Measurements from ENCODE around the gene CFAP90. TPM values are rescaled to one million over a fixed set of nuclear protein-coding genes. Genes with fewer than 3 reads are reported as not detected.

Gene CFAP90
- polyA plus RNA-seq = 1 to 10 TPM in 1 of 3 donors, under 1 TPM in 1, not detected in 1; 0.19 to 1.6 TPM

- WGBS, 3 donors = 2 to 4% (median 3%) methylated on average over 33 to 76 of the region's 76 CpGs
Observed at GRCh38 chr5:7850395-7851239, at the start of gene CFAP90. CFAP90 (minus strand) TSS chr5:7851133; CDS start chr5:7851021, 112 bp downstream.

GRCh38 chr5:7897014-7897600 lies 46.2 kb upstream of the CFAP90 start:
- H3K27ac ChIP-seq (ENCODE audit: low read depth, low read length) = no peak overlapping the region
- 70 to 76% (median 73%) methylated on average over 5 of the region's 5 CpGs for WGBS, 3 donors

More at GRCh38 chr5:7850395-7851239, at the start of gene CFAP90:
- no peak within 1 kb of the TSS for H3K27ac ChIP-seq (ENCODE audit: low read depth, low read length)

GRCh38 chr5:7894860-7895259 lies 43.9 kb upstream of the CFAP90 start:
- 71 to 84% (median 80%) methylated on average over 2 of the region's 2 CpGs for WGBS, 3 donors
- no peak overlapping the region for H3K27ac ChIP-seq (ENCODE audit: low read depth, low read length)

- H3K27ac ChIP-seq (ENCODE audit: low read depth, low read length) = no peak overlapping the region
- WGBS, 3 donors = 68 to 85% (median 83%) methylated on average over 5 of the region's 5 CpGs
Observed at GRCh38 chr5:7894439-7894838, 43.5 kb upstream of the CFAP90 start.

GRCh38 chr5:7888901-7889300 lies 38.0 kb upstream of the CFAP90 start:
- WGBS, 3 donors = 94 to 97% (median 95%) methylated on average over 9 of the region's 9 CpGs
- H3K27ac ChIP-seq (ENCODE audit: low read depth, low read length) = no peak overlapping the region

GRCh38 chr5:7886849-7887475 lies 36.0 kb upstream of the CFAP90 start:
- 60 to 67% (median 61%) methylated on average over 7 of the region's 7 CpGs for WGBS, 3 donors
- no peak overlapping the region for H3K27ac ChIP-seq (ENCODE audit: low read depth, low read length)

GRCh38 chr5:7884491-7885267 lies 33.7 kb upstream of the CFAP90 start:
- H3K27ac ChIP-seq (ENCODE audit: low read depth, low read length) = no peak overlapping the region
- 76 to 79% (median 76%) methylated on average over 5 of the region's 5 CpGs for WGBS, 3 donors

- WGBS, 3 donors = 59 to 96% (median 64%) methylated on average over 4 of the region's 4 CpGs
- H3K27ac ChIP-seq (ENCODE audit: low read depth, low read length) = no peak overlapping the region
Observed at GRCh38 chr5:7882926-7883325, 32.0 kb upstream of the CFAP90 start.

GRCh38 chr5:7881816-7882215 lies 30.9 kb upstream of the CFAP90 start:
- no peak overlapping the region for H3K27ac ChIP-seq (ENCODE audit: low read depth, low read length)
- 87 to 100% (median 98%) methylated on average over 2 of the region's 2 CpGs for WGBS, 3 donors

GRCh38 chr5:7881091-7881490 lies 30.2 kb upstream of the CFAP90 start:
- WGBS, 3 donors = 66 to 91% (median 76%) methylated on average over 4 of the region's 4 CpGs
- H3K27ac ChIP-seq (ENCODE audit: low read depth, low read length) = no peak overlapping the region

GRCh38 chr5:7878381-7878873 lies 27.5 kb upstream of the CFAP90 start:
- H3K27ac ChIP-seq (ENCODE audit: low read depth, low read length) = no peak overlapping the region

- H3K27ac ChIP-seq (ENCODE audit: low read depth, low read length) = no peak overlapping the region
- 75 to 90% (median 80%) methylated on average over 9 of the region's 9 CpGs for WGBS, 3 donors
Observed at GRCh38 chr5:7877851-7878250, 26.9 kb upstream of the CFAP90 start.

- H3K27ac ChIP-seq (ENCODE audit: low read depth, low read length) = no peak overlapping the region
- whole genome bisulfite sequencing, 3 donors = 83 to 92% (median 88%) methylated on average over 3 of the region's 3 CpGs
Observed at GRCh38 chr5:7876867-7877266, 25.9 kb upstream of the CFAP90 start.

- 91 to 94% (median 94%) methylated on average over 4 of the region's 4 CpGs for WGBS, 3 donors
- no peak overlapping the region for H3K27ac ChIP-seq (ENCODE audit: low read depth, low read length)
Observed at GRCh38 chr5:7875151-7875550, 24.2 kb upstream of the CFAP90 start.

GRCh38 chr5:7874639-7875038 lies 23.7 kb upstream of the CFAP90 start:
- H3K27ac ChIP-seq (ENCODE audit: low read depth, low read length) = no peak overlapping the region
- WGBS, 3 donors = 95 to 99% (median 96%) methylated on average over 2 of the region's 2 CpGs

GRCh38 chr5:7873216-7873615 lies 22.3 kb upstream of the CFAP90 start:
- 74 to 88% (median 77%) methylated on average over 9 of the region's 9 CpGs for WGBS, 3 donors

GRCh38 chr5:7872517-7873130 lies 21.7 kb upstream of the CFAP90 start:
- H3K27ac ChIP-seq (ENCODE audit: low read depth, low read length) = no peak overlapping the region
- 71 to 91% (median 73%) methylated on average over 4 of the region's 4 CpGs for WGBS, 3 donors

More at GRCh38 chr5:7873216-7873615, 22.3 kb upstream of the CFAP90 start:
- H3K27ac ChIP-seq (ENCODE audit: low read depth, low read length) = no peak overlapping the region

- 71 to 77% (median 75%) methylated on average over 2 of the region's 2 CpGs for WGBS, 3 donors
- no peak overlapping the region for H3K27ac ChIP-seq (ENCODE audit: low read depth, low read length)
Observed at GRCh38 chr5:7871653-7872052, 20.7 kb upstream of the CFAP90 start.
